Esophagus muscularis mucosa (tissue), 3 donors: ENCODE results near the gene GNPTAB.

Source experiments
- CTCF ChIP-seq, 3 experiments: fragments of 200-600 bp in 2 of 3; fragments of 450-650 bp in 1 of 3; sonication (generic) in 2 of 3; IDR thresholded peaks; one replicate each; pipeline ENCODE4 v1.5.1; 2017 to 2019; ENCODE audit warnings: antibody characterized with exemption in 3 of 3, mild to moderate bottlenecking in 2 of 3, moderate library complexity in 1 of 3
- POLR2A ChIP-seq: fragments of 450-650 bp; IDR thresholded peaks from one replicate; pipeline ENCODE4 v1.6.1; 2017; ENCODE audit warnings: antibody characterized with exemption, moderate library complexity, mild to moderate bottlenecking, low read depth
- POLR2AphosphoS5 ChIP-seq, 2 donors: sonication (generic); formaldehyde crosslinking; IDR thresholded peaks; one replicate each; pipeline ENCODE4 v1.6.1; 2017; ENCODE audit warnings: antibody characterized with exemption in 2 of 2

GRCh38 chr12:101775816-101776215, 54.9 kb downstream of the GNPTAB start:
- no peak for TF ChIP-seq CTCF (IDR thresholded peaks at IDR 0.05)
- TF ChIP-seq POLR2AphosphoS5 (IDR thresholded peaks at IDR 0.05) = no peak
- no peak for TF ChIP-seq POLR2A
